Fibroblast of skin of abdomen (primary cell): Measurements from ENCODE around the gene PIK3R6.
"Not testable (repeated sequence)": the region's sequence is repeated elsewhere in the genome, so short reads cannot be mapped to it uniquely, and the experiment has no call there.

Source experiments
- DNase-seq: peaks from one replicate; pipeline ENCODE4 v3.0.0-alpha.2; 2013

The PIK3R6 gene

GRCh38 chr17:8823279-8823678, 44.2 kb downstream of the PIK3R6 start:
- no peak for DNase-seq

- no peak for DNase-seq
Observed at GRCh38 chr17:8822401-8823035, 45.0 kb downstream of the PIK3R6 start.

GRCh38 chr17:8821446-8822105, 45.9 kb downstream of the PIK3R6 start:
- DNase-seq, result no peak

- DNase-seq, result no peak
Observed at GRCh38 chr17:8820311-8821010, 47.0 kb downstream of the PIK3R6 start.

- no peak for DNase-seq
Observed at GRCh38 chr17:8818654-8819330, 48.7 kb downstream of the PIK3R6 start.

- DNase-seq, result no peak
Observed at GRCh38 chr17:8818047-8818446, 49.4 kb downstream of the PIK3R6 start.

GRCh38 chr17:8806926-8807550, 60.4 kb downstream of the PIK3R6 start:
- DNase-seq, result no peak

DNA sequence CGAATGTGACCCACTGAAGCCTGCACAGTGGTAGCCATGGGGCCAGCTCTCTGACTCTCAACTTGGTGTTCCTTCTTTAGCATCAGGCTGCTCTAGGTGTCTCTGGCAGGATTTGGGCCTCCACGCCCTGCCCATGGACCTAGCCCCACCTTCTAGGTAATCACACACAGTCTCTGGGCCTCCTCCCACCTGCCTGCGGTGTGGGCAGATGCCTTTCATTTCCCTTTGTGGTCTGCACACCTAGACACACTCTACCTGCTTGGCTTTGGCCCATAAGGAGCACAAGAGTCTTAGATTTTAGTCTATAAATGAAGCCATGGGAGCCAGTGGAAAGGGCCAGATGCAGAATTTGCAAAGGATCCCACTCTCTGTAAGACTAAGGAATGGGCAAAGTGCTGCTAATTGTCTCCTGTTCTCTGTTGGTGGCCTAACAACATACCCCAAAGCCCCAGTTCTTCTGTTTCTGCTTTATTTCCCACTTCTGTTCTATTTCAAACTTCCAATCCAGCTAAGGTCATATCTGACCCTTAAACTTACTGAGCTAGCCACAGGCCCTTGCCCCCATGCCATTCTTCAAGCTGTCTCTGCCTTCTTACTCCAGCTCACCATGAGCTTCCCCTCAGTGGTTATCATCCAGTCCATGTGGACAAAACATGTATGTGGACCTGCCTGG, 61.1 kb downstream of the PIK3R6 start:
- DNase-seq, result no peak

GRCh38 chr17:8805396-8805795, 62.1 kb downstream of the PIK3R6 start:
- not testable (repeated sequence) for DNase-seq

DNA sequence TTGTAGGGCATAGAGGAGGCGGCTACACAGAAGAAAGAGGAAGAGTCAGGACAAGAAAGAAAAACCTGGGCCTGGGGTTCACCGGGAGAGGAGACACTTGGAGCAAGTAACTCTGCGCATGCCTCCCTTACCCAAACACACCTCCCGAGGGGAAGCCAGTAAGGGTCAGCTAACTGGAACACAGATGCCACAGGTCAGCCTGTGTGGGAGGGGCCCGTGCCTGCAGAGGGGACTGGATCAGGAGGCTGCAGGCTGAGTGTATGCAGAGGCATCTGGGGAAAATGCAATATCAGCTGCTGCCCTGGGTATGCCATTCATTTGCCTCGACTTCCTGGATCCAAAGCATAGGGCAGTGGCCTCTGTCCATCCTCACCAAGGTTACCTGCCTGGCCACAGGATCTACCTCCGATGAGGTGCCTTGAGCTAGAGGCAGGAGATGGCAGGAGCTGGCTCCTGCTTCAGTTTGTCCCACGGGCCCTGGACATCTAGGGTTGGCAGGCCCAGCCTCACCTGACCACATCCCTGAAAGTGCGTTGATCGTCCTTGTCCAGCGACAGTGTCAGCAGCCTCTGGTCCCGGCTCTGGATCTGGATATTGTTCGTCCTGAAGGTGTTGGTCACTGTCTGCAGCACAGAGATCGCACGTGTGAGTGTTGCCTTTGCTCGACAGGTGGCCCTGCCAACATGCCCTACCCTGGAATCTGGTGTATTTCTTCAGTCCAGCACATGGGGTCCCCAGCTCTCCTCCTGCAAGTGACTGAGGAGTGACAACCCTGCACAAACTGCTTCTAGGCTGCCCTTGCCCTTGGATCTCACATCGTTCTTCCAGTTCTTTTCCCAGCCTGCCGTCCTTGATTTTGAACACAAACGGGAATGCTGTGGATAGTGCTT, 63.7 kb downstream of the PIK3R6 start:
- no peak for DNase-seq

- DNase-seq, result no peak
Observed at GRCh38 chr17:8801135-8801840, 66.2 kb downstream of the PIK3R6 start.

- DNase-seq, result no peak
Observed at GRCh38 chr17:8800656-8801055, 66.8 kb downstream of the PIK3R6 start.

- peak; percentile 31 for DNase-seq
Observed at GRCh38 chr17:8799570-8800212, 67.8 kb downstream of the PIK3R6 start.

DNA sequence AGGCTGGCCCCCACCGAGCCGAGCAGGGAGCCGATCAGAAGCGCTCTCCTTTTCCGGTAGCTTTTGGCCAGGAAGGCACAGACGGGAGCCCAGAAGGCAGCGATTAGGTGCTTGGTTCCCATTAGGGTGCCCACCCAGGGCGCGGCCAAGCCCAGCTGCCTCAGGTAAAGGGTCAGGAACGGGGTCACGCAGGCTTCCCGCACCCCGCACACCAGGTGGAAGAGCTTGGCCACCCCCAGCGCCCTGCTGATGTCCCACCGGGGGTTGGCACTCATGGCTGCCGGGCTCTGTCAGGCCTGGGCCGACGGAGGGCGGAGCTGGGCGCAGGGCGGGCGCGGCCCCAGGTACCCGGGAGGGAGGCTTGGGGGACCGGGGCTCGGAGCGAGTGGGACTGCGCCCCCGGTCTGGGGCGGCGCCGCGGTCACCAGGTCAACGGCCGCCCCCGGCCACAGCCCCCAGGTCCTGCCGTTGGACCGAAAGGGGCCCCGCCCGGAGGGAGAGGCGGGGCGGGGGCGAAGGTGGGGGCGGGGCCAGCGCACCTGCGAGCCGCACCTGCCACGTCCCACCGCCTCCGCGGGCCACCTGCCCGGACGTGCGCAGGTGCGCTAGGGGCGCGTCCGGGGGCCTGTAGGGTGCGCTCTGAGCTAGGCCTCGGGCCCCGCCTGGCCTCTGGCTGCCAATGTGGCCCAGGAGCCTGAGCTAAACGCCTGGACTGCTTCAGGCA, 68.5 kb downstream of the PIK3R6 start, which contains the start of gene MFSD6L:
MFSD6L (minus strand) TSS at position 520 of the 724 bp plus-strand sequence; CDS start at position 275, 245 bp downstream.
- no peak for DNase-seq

DNA sequence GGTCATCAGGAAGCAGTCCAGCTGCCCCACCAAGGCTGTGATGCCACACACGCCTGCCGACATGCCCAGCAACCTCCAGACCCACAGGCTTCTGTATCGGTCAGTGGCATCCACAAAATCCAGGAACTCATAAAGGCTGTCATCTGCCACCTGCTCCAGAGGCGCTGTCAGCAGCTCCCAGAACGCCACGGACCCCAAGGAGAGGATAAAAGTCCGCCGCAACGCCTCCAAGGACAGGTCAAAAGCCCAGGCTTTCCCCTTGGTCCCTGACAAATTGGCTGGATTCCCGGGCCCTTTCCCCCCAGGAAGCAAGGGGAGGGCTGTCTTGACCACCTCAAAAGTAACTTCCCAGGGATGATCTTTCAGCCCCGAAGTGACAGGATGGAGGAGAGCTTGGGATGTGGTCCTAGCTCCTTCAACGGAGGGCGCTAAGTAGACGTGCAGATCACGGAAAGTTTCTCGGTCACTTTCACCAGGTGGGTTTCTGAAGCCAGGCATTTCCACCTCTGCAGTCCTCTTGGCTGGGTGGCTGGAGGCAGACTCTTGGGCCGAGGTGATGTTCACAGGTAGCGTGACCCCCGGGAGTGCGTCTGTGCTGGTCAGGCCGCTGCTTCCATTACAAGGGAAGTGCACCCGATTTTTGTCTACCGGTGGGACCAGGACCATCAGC, 69.2 kb downstream of the PIK3R6 start:
- DNase-seq, result no peak

GRCh38 chr17:8797621-8798175, 69.8 kb downstream of the PIK3R6 start:
- no peak for DNase-seq

GRCh38 chr17:8794636-8795035, 72.8 kb downstream of the PIK3R6 start:
- peak; percentile 21 for DNase-seq

GRCh38 chr17:8793649-8794048, 73.8 kb downstream of the PIK3R6 start:
- no peak for DNase-seq
